Measurements from ENCODE around the gene ZNF444. TPM values are rescaled to one million over a fixed set of nuclear protein-coding genes. Genes with fewer than 3 reads are reported as not detected.
"Not testable (repeated sequence)": the region's sequence is repeated elsewhere in the genome, so short reads cannot be mapped to it uniquely, and the experiment has no call there.

Gene ZNF444
- total and polyA plus RNA-seq, 4 donors, result 10.0 to 54.9 (median 34.0) TPM

- H3K4me3 ChIP-seq (ENCODE audit: low read depth, low read length), result no peak overlapping the region
- no peaks in the 10 kb centered on the region for H3K4me1 ChIP-seq (ENCODE audit: control insufficient read depth, insufficient read depth, low read length)
- WGBS (ENCODE audit: insufficient coverage), result 72% methylated on average over 8 of the region's 9 CpGs
- peaks cover 49% of the 10 kb centered on the region for H3K36me3 ChIP-seq (ENCODE audit: control insufficient read depth, insufficient read depth, low read length)
- no peak for DNase-seq (ENCODE audit: low read depth in 4 of 6, low spot score in 6 of 6)
- H3K9me3 ChIP-seq (ENCODE audit: control insufficient read depth, insufficient read depth, low read length), result no peaks in the 10 kb centered on the region
- no peak overlapping the region for H3K27ac ChIP-seq (ENCODE audit: low read depth, low read length)
- no peaks in the 10 kb centered on the region for H3K27me3 ChIP-seq (ENCODE audit: control insufficient read depth, insufficient read depth, low read length)
Observed at GRCh38 chr19:56162258-56162657, 21.2 kb downstream of the ZNF444 start.

DNA sequence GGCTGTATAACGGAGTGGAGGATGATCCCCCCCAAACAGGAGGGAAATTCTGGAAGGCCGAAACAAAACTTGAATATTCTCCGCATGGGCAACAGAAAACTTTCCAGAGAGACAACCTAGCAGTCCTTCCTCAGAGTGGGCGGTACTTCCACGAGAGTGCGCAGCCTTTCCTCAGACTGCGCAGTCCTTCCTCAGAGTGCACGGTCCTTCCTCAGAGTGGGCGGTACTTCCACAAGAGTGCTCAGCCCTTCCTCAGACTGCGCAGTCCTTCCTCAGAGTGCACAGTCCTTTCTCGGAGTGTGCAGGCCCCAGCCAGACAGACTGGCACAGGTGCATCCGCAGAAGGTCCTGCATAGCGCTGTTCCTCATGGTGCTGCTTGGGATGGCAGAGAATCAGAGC is 22.0 kb downstream of the ZNF444 start:
- 85% methylated on average over 12 of the region's 13 CpGs for WGBS (ENCODE audit: insufficient coverage)
- Histone ChIP-seq H3K36me3 (ENCODE audit: control insufficient read depth, insufficient read depth, low read length) (peaks cover 43% of the 10 kb centered on the region), H3K27me3 (ENCODE audit: control insufficient read depth, insufficient read depth, low read length) (no peaks in the 10 kb centered on the region), H3K9me3 (ENCODE audit: control insufficient read depth, insufficient read depth, low read length) (no peaks in the 10 kb centered on the region), H3K4me1 (ENCODE audit: control insufficient read depth, insufficient read depth, low read length) (no peaks in the 10 kb centered on the region), H3K27ac (ENCODE audit: low read depth, low read length) (no peak overlapping the region), H3K4me3 (ENCODE audit: low read depth, low read length) (no peak overlapping the region)
- no peak for DNase-seq (ENCODE audit: low read depth in 4 of 6, low spot score in 6 of 6)

- 60% methylated on average over 4 of the region's 7 CpGs for WGBS (ENCODE audit: insufficient coverage)
- Histone ChIP-seq H3K36me3 (ENCODE audit: control insufficient read depth, insufficient read depth, low read length) (peaks cover 4% of the 10 kb centered on the region), H3K27me3 (ENCODE audit: control insufficient read depth, insufficient read depth, low read length) (no peaks in the 10 kb centered on the region), H3K4me1 (ENCODE audit: control insufficient read depth, insufficient read depth, low read length) (no peaks in the 10 kb centered on the region), H3K9me3 (ENCODE audit: control insufficient read depth, insufficient read depth, low read length) (no peaks in the 10 kb centered on the region), H3K27ac (ENCODE audit: low read depth, low read length) (no peak overlapping the region), H3K4me3 (ENCODE audit: low read depth, low read length) (no peak overlapping the region)
- no peak for DNase-seq (ENCODE audit: low read depth in 4 of 6, low spot score in 6 of 6)
Observed at GRCh38 chr19:56167064-56167578, 26.0 kb downstream of the ZNF444 start.

- Histone ChIP-seq H3K4me3 (ENCODE audit: low read depth, low read length) (no peak overlapping the region), H3K4me1 (ENCODE audit: control insufficient read depth, insufficient read depth, low read length) (no peaks in the 10 kb centered on the region), H3K27ac (ENCODE audit: low read depth, low read length) (no peak overlapping the region), H3K9me3 (ENCODE audit: control insufficient read depth, insufficient read depth, low read length) (no peaks in the 10 kb centered on the region), H3K36me3 (ENCODE audit: control insufficient read depth, insufficient read depth, low read length) (no peaks in the 10 kb centered on the region), H3K27me3 (ENCODE audit: control insufficient read depth, insufficient read depth, low read length) (peaks cover 2% of the 10 kb centered on the region)
- peak in 1 of 6 donors; percentile 27 for DNase-seq (ENCODE audit: low read depth in 4 of 6, low spot score in 6 of 6)
- WGBS (ENCODE audit: insufficient coverage), result 82% methylated on average over 13 of the region's 14 CpGs
Observed at GRCh38 chr19:56170261-56170660, 29.2 kb downstream of the ZNF444 start.

DNA sequence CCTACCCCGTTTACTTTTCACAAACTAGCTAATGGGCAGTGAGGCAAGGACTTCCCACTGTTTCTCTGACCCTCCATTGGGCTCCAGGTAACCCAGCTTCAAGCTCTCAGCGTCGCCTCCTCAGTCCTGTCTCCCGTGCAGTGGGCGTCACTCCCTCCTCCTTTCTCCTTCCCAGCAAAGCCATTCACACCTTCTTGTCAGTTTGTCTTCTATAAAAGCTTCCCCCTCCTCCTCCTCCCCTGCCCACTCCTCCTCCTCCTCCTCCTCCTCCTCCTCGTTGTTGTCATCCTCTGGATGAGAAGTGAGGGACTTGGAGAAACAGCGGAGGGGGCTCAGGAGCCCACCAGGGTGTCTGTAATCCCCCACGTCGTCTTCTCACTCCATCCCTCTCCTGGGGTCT is 33.0 kb downstream of the ZNF444 start:
- Histone ChIP-seq H3K9me3 (ENCODE audit: control insufficient read depth, insufficient read depth, low read length) (no peaks in the 10 kb centered on the region), H3K27me3 (ENCODE audit: control insufficient read depth, insufficient read depth, low read length) (peaks cover 2% of the 10 kb centered on the region), H3K4me3 (ENCODE audit: low read depth, low read length) (no peak overlapping the region), H3K4me1 (ENCODE audit: control insufficient read depth, insufficient read depth, low read length) (no peaks in the 10 kb centered on the region), H3K36me3 (ENCODE audit: control insufficient read depth, insufficient read depth, low read length) (no peaks in the 10 kb centered on the region), H3K27ac (ENCODE audit: low read depth, low read length) (no peak overlapping the region)
- WGBS (ENCODE audit: insufficient coverage), result 29% methylated on average over 5 of the region's 9 CpGs
- no peak for DNase-seq (ENCODE audit: low read depth in 4 of 6, low spot score in 6 of 6)

DNA sequence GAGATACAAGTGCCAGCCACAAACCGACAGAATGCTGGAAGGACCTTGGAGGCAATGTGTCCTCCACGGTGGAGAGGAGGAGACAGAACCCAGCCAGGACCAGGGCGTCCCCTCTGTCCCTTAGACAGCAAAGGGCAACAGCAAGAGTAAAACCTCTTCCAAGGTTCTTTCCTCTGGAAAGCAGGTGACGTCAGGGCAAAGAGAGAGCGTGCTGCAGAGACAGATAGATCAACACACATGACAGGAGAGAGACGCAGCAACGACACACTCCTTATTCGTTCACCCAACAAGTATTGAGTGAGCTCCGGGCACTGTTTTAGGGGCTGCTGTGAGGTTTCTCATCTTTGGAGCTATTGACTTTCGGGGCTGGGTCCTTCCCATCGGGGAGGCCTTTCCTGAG is 33.5 kb downstream of the ZNF444 start:
- 49% methylated on average over 10 of the region's 11 CpGs for WGBS (ENCODE audit: insufficient coverage)
- Histone ChIP-seq H3K27ac (ENCODE audit: low read depth, low read length) (no peak overlapping the region), H3K4me3 (ENCODE audit: low read depth, low read length) (no peak overlapping the region), H3K9me3 (ENCODE audit: control insufficient read depth, insufficient read depth, low read length) (no peaks in the 10 kb centered on the region), H3K27me3 (ENCODE audit: control insufficient read depth, insufficient read depth, low read length) (peaks cover 2% of the 10 kb centered on the region), H3K4me1 (ENCODE audit: control insufficient read depth, insufficient read depth, low read length) (no peaks in the 10 kb centered on the region), H3K36me3 (ENCODE audit: control insufficient read depth, insufficient read depth, low read length) (no peaks in the 10 kb centered on the region)
- DNase-seq (ENCODE audit: low read depth in 4 of 6, low spot score in 6 of 6), result peak in 1 of 6 donors; percentile 11

DNA sequence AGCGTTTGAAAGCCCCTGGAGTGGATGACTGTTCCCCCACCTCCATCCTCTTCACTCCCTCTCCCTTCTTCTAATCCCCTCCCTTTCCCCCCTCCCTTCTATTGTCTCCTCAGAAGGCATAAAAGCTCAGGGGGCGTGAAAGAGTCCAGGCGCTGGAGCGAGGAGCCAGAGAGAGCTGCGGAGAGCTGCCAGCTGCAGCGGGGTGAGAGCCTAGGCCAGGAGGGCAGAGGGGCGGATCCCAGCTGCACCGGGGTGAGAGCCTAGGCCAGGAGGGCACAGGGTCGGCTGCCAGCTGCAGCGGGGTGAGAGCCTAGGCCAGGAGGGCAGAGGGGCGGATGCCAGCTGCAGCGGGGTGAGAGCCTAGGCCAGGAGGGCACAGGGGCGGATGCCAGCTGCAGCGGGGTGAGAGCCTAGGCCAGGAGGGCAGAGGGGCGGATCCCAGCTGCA is 34.8 kb downstream of the ZNF444 start, which contains the start of gene GALP:
Gene GALP, plus strand, starts transcription at position 148 of the 447 bp plus-strand sequence. CDS start 1,101 bp downstream, outside the sequence.
- WGBS (ENCODE audit: insufficient coverage), result 34% methylated on average over 13 of the region's 15 CpGs
- not testable (repeated sequence) for DNase-seq (ENCODE audit: low read depth in 4 of 6, low spot score in 6 of 6); H3K4me1 ChIP-seq (ENCODE audit: control insufficient read depth, insufficient read depth, low read length)

GRCh38 chr19:56176310-56176709 is 35.2 kb downstream of the ZNF444 start:
- 60% methylated on average over 6 of the region's 11 CpGs for WGBS (ENCODE audit: insufficient coverage)
- not testable (repeated sequence) for H3K4me1 ChIP-seq (ENCODE audit: control insufficient read depth, insufficient read depth, low read length); H3K27me3 ChIP-seq (ENCODE audit: control insufficient read depth, insufficient read depth, low read length); H3K27ac ChIP-seq (ENCODE audit: low read depth, low read length); H3K36me3 ChIP-seq (ENCODE audit: control insufficient read depth, insufficient read depth, low read length); DNase-seq (ENCODE audit: low read depth in 4 of 6, low spot score in 6 of 6); H3K4me3 ChIP-seq (ENCODE audit: low read depth, low read length); H3K9me3 ChIP-seq (ENCODE audit: control insufficient read depth, insufficient read depth, low read length)

More for the DNA sequence above, 34.8 kb downstream of the ZNF444 start, which contains the start of gene GALP:
- not testable (repeated sequence) for H3K9me3 ChIP-seq (ENCODE audit: control insufficient read depth, insufficient read depth, low read length); H3K4me3 ChIP-seq (ENCODE audit: low read depth, low read length); H3K27me3 ChIP-seq (ENCODE audit: control insufficient read depth, insufficient read depth, low read length); H3K27ac ChIP-seq (ENCODE audit: low read depth, low read length); H3K36me3 ChIP-seq (ENCODE audit: control insufficient read depth, insufficient read depth, low read length)

DNA sequence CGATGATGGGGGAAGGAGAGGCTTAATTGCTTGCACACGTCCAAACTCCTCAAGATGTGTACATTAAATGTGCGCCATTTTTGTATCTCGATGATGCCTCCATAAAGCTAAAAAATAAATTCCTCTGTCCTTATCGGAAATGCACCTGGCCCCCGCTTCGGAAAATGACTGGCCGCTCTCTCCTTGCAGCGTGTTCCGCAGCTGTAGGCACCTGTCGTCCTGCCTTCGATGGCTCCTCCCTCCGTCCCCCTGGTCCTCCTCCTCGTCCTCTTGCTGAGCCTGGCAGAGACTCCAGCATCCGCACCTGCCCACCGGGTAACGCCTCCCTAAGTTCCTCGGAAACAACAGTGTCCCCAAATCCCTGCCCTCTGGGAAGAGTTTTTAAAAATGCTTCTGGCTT is 35.8 kb downstream of the ZNF444 start:
- Histone ChIP-seq H3K36me3 (ENCODE audit: control insufficient read depth, insufficient read depth, low read length) (no peaks in the 10 kb centered on the region), H3K27ac (ENCODE audit: low read depth, low read length) (no peak overlapping the region), H3K9me3 (ENCODE audit: control insufficient read depth, insufficient read depth, low read length) (no peaks in the 10 kb centered on the region), H3K27me3 (ENCODE audit: control insufficient read depth, insufficient read depth, low read length) (peaks cover 2% of the 10 kb centered on the region), H3K4me3 (ENCODE audit: low read depth, low read length) (no peak overlapping the region), H3K4me1 (ENCODE audit: control insufficient read depth, insufficient read depth, low read length) (no peaks in the 10 kb centered on the region)
- 83% methylated on average over 14 of the region's 18 CpGs for WGBS (ENCODE audit: insufficient coverage)
- DNase-seq (ENCODE audit: low read depth in 4 of 6, low spot score in 6 of 6), result no peak

- Histone ChIP-seq H3K27ac (ENCODE audit: low read depth, low read length) (no peak overlapping the region), H3K4me3 (ENCODE audit: low read depth, low read length) (no peak overlapping the region), H3K27me3 (ENCODE audit: control insufficient read depth, insufficient read depth, low read length) (peaks cover 2% of the 10 kb centered on the region), H3K4me1 (ENCODE audit: control insufficient read depth, insufficient read depth, low read length) (no peaks in the 10 kb centered on the region), H3K9me3 (ENCODE audit: control insufficient read depth, insufficient read depth, low read length) (no peaks in the 10 kb centered on the region), H3K36me3 (ENCODE audit: control insufficient read depth, insufficient read depth, low read length) (no peaks in the 10 kb centered on the region)
- no peak for DNase-seq (ENCODE audit: low read depth in 4 of 6, low spot score in 6 of 6)
- WGBS (ENCODE audit: insufficient coverage), result 64% methylated on average over 8 of the region's 11 CpGs
Observed at GRCh38 chr19:56177564-56178243, 36.6 kb downstream of the ZNF444 start.
